CD4-positive, alpha-beta T cell treated with Interferon gamma for 1 hour (primary cell): Measurements from ENCODE around the gene CDH22.
A peak's percentile ranks its signal among the peaks of the same experiment; 100 is the strongest.

ENCODE experiments used
- DNase-seq: peaks from one replicate; pipeline ENCODE4 v3.0.0-alpha.2; 2020

Gene CDH22

DNA sequence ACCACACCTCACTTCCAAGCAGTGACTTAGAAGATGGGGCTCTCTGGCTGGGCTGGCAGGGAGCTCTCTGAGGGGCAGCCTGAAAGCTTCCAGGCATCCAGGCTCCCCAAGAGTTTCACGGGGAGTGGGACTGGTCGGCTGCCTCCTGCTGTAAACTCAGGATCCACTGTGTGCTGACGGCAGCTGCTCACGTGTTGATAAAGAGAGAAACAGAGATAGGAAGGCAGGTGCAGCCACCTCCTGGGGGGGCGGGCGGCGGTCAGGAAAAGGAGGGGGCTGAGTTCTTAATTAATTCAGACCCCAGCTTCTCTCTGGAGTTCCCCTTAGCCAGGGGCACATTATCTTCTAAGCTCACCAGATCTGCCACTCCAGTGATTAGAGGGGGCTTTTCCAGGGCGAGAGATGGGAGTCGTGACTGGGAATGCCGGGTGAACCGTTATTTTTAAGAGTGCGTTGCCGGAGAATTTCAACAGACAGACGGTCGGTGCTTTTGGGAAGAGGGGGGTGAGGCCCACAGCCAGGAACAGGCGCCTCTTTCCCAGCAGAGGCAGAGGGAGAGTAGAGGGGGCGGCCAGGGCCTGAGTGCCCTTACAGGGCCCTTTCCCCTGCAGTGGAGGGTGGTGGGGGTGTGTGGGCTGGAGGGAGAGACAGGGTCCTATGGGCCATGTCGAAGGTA, 119.3 kb downstream of the CDH22 start:
- no peak for DNase-seq

GRCh38 chr20:46186210-46186609, 122.1 kb downstream of the CDH22 start:
- DNase-seq: no peak

DNA sequence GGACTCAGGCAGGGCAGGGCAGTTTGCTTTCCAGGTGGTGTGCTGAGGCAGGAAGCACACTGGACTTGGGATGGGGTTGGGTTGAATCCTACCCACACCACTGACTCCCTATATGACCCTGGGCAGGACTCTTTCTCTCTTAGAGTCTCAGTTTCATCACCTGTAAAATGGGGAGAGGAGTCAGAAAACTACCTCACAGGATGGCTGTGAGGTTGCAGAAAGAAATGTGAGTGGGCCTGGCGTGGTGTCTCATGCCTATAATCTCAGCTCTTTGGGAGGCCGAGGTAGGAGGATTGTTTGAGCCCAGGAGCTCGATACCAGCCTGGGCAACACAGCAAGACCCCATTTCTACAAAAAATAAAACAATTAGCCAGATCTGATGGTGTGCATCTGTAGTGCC, 122.9 kb downstream of the CDH22 start:
- no peak for DNase-seq

DNA sequence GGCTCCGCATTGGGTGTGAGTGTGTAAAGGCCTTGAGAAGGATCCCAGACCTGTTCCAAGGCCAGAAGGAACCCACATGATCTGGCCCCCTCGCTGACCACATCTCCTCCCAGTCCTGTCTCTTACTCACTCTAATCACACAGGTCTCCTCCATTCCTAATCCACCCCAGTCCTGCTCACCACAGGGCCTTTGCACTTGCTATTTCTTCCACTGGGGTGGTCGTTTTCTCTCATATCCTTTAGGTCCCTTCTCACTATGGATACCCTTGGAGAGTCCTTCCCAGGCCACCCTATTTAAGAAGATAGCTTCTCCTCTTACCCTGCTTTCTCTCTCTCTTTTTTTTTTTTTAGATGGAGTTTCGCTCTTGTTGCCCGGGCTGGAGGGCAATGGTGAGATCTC, 124.5 kb downstream of the CDH22 start:
- no peak for DNase-seq

DNA sequence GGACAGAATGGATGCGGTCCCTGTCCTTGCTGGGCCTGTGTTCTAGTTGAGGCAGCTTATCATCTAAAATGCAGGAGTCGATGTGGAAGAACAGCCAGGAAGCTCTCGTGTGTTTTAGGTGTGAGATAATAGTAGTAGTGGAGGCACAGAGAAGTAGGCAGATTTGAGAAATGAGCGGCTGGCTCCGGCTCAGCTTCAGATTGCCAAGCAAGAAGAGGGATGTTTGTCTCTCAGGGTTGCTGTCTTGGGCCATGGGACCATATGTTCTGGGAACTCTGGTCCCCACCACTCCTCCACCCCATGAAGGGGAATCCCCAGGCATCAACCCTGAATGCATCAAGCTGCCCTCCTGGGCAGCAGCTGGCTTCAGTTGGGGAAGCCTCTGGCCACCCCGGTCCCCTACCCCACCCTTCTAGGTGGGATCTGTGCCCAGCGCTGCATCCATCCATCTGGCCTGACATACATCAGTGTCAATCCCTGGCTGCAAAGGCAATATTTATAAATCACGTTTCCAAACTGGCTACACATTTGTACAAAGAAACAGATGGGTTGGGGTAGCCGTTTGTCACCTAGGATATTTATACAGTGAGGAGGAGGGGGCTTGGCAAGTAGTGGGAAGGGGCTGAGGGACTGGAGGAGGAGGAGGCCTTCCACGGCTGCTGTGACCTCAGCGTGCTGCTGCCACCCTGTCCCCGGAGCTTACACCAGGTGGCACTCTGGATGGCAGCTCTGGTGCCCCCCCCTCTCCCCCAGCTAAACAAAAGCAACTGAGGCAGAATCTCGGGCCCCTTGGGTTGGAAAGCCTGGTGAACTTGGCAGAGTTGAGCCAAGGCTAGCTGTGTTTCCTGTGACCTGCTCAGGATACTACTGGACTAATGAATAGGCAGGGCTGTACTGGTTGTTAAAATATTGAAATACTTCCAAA, 125.8 kb downstream of the CDH22 start:
- DNase-seq: no peak

DNA sequence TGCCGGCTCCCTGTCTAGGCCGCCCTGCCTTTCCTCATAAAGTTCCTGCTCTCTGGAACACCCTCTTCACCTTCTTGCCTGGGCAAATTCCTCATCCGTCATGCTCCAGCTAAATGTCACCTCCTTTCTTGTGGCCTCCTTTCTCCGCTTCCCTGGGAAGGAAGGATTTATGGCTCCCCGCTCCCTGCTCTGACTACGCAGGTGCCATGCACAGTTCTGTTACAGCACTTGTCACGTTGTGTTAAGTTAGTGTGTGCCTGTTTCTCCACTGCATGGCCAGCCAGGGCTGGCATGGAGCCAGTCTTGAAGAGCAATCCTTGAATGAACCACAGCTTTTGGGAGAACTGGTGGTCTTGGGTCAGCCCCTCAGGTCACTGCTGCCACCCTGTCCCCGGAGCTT, 128.4 kb downstream of the CDH22 start:
- no peak for DNase-seq

DNA sequence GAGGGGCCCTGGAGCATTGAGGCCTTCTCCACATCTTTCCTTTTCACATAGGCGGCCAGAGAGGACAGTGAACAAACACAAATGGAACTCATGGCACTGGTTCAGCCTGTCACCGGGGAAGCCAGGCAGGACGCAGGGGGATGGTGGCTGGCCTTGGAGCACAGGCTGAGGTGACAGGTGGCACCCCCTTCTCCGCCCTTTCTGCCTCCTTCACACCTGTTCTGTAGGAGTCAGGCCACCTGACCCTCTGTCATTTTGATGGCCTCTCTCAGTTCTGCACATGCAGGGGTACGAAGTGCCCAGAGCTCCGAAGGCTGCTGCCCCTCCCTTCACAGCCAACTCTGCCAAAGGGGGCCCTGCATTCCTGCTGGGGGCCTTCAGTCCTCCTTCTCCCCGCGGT, 129.4 kb downstream of the CDH22 start:
- no peak for DNase-seq

GRCh38 chr20:46177768-46178167, 130.5 kb downstream of the CDH22 start:
- no peak for DNase-seq

DNA sequence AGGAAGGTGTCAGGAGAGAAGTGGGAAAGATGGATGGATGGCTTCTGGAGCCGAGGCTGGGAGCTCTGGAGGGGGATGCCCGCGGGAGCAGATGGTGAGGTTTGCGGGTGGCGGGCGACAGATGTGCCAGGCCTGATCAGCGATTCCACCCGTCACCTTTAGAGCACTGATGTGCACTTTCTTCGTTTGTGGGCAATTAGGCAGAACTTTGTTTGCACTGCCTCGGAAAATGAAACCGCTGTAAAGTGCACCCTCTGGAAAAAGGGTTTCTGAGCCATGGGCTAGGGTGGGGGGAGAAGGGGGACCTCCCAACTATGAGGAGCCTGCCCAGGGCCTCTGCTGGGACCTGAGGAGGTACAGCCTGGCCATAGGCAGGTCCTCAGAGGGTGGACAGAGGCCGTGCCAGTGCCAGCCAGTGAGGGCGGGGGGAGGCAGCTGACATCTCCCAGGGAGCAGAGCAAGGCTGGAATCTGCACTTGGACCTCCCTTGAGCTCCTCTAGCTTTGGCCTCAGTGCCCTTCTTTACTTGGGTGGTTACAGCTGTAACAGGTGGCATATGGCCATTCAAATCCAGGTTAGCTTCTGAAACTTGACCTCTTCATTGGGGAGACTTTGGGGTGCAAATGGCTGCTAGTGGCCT, 131.4 kb downstream of the CDH22 start:
- no peak for DNase-seq

GRCh38 chr20:46175127-46175494, 133.2 kb downstream of the CDH22 start:
- no peak for DNase-seq

GRCh38 chr20:46174469-46175126, 133.7 kb downstream of the CDH22 start:
- peak; percentile 65 for DNase-seq

GRCh38 chr20:46173652-46174468, 134.4 kb downstream of the CDH22 start:
- DNase-seq: no peak

GRCh38 chr20:46172961-46173536, 135.2 kb downstream of the CDH22 start:
- DNase-seq: no peak

- no peak for DNase-seq
Measured at GRCh38 chr20:46172455-46172854, 135.8 kb downstream of the CDH22 start.

- no peak for DNase-seq
Measured at GRCh38 chr20:46171909-46172308, 136.4 kb downstream of the CDH22 start.

- DNase-seq: no peak
Measured at GRCh38 chr20:46171476-46171875, 136.8 kb downstream of the CDH22 start.

DNA sequence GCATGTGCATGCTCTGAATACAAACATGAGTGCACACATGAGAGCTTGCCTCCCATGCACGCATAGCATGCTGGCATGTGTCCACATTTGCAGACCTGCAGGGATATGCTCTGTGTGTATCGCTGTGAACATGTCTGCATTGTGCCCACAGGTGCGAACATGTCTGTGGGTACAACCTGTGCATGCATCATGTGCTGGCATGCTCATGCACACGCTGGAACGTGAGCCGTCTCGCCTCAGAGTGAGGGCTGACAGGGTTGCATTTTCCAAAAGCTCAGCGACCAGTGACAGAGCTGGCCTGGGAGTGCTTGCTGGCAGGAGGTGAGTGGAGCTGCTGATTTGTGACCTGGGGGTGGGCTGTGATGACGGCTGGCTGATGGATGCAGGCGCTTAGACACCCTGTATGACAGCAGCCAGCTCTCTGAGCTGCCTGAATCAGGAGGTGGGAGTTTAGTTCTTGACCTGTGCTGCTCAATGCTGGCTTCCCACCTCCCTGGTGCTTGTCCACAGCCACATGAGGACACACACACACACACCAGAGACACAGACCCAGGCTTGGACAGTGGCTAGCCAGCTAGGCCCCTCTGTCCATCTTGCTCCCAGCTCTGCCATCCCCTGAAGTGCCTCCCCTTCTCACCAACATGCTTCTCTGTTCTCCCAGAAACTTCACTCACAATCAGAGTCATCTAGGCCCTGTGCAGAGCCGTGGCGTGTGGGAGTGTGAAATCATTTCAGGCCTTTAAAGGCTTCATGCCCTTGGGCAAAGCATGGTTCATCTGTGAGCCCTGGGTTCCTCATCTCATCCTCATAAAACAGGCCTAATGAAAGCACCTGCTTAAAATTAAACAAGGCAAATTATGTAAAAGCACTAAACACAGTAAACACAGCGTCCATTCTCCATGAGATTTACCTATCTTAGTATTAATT, 138.8 kb downstream of the CDH22 start:
- no peak for DNase-seq

- no peak for DNase-seq
Measured at GRCh38 chr20:46168438-46168837, 139.9 kb downstream of the CDH22 start.

GRCh38 chr20:46167080-46167479, 141.2 kb downstream of the CDH22 start:
- DNase-seq: no peak

DNA sequence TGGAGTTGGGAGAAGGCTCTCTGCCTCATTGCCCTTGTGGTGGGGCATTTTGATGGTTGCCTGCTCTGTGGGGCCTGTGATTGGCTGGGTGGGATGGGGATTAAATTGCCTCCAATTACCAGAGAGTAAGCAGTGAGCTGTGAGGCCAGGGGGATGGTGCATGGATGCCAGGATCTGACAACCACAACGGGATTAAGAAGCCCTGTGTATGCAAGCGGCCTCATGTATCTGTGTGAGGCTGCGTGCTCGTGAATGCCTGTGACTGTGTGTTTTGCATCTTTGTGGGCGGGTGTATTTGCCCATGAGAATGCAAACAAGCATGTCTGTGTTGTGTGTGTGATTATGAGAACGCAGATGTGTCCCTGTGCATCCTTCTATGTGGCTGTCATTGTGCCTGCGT, 144.0 kb downstream of the CDH22 start:
- DNase-seq: no peak

GRCh38 chr20:46161921-46162320, 146.4 kb downstream of the CDH22 start:
- DNase-seq: no peak
